Activated CD4-positive, alpha-beta T cell treated with anti-CD3 and anti-CD28 coated beads, Interleukin-2, amount 50 U/mL, for 1 hour (primary cell): ENCODE data around the gene MRAP2.
"Not testable (repeated sequence)": the region's sequence is repeated elsewhere in the genome, so short reads cannot be mapped to it uniquely, and the experiment has no call there.

ENCODE experiments used
- DNase-seq: peaks from one replicate; pipeline ENCODE4 v3.0.0-alpha.2; 2020

MRAP2 gene

GRCh38 chr6:84033523-84034451 is at the start of gene MRAP2:
Gene MRAP2 (plus strand): TSS chr6:84033772. CDS start chr6:84055319, 21,547 bp downstream.
- no peak for DNase-seq

GRCh38 chr6:83984411-83984810 is 49.2 kb upstream of the MRAP2 start:
- DNase-seq, result no peak

- DNase-seq, result no peak
These were observed 48.3 kb upstream of the MRAP2 start for GRCh38 chr6:83985308-83985713.

- DNase-seq, result no peak
These were observed 47.9 kb upstream of the MRAP2 start for GRCh38 chr6:83985715-83986114.

- DNase-seq, result no peak
These were observed 35.5 kb upstream of the MRAP2 start for GRCh38 chr6:83998021-83998584.

- no peak for DNase-seq
These were observed 32.5 kb upstream of the MRAP2 start for GRCh38 chr6:84001119-84001518.

- no peak for DNase-seq
These were observed 31.3 kb upstream of the MRAP2 start for GRCh38 chr6:84002226-84002625.

- no peak for DNase-seq
These were observed 30.4 kb upstream of the MRAP2 start for GRCh38 chr6:84003131-84003530.

GRCh38 chr6:84003654-84004053 is 29.9 kb upstream of the MRAP2 start:
- no peak for DNase-seq

GRCh38 chr6:84007871-84008270 is 25.7 kb upstream of the MRAP2 start:
- DNase-seq, result no peak

- DNase-seq, result no peak
These were observed 20.2 kb upstream of the MRAP2 start for GRCh38 chr6:84013354-84013753.

- DNase-seq, result no peak
These were observed 19.6 kb upstream of the MRAP2 start for GRCh38 chr6:84013931-84014330.

GRCh38 chr6:84016029-84016428 is 17.5 kb upstream of the MRAP2 start:
- no peak for DNase-seq

- DNase-seq, result no peak
These were observed 15.7 kb upstream of the MRAP2 start for GRCh38 chr6:84017709-84018452.

- DNase-seq, result no peak
These were observed 15.0 kb upstream of the MRAP2 start for GRCh38 chr6:84018453-84019061.

GRCh38 chr6:84019141-84019841 is 14.3 kb upstream of the MRAP2 start:
- DNase-seq, result no peak

GRCh38 chr6:84019842-84020211 is 13.7 kb upstream of the MRAP2 start:
- DNase-seq, result no peak

GRCh38 chr6:84021625-84022024 is 11.9 kb upstream of the MRAP2 start:
- no peak for DNase-seq

- no peak for DNase-seq
These were observed 6.8 kb upstream of the MRAP2 start for GRCh38 chr6:84026721-84027164.

- no peak for DNase-seq
These were observed 6.0 kb upstream of the MRAP2 start for GRCh38 chr6:84027340-84028181.

GRCh38 chr6:84028350-84028749 is 5.2 kb upstream of the MRAP2 start:
- no peak for DNase-seq

- not testable (repeated sequence) for DNase-seq
These were observed 1.6 kb upstream of the MRAP2 start for GRCh38 chr6:84032000-84032399.
